Neural cell (in vitro differentiated cells): ENCODE results near the gene SARNP.
A peak's percentile ranks its signal among the peaks of the same experiment; 100 is the strongest.

Experiments used
- EP300 ChIP-seq: fragments of 450-650 bp; conservative IDR thresholded peaks from 2 replicates; pipeline ENCODE4 v1.6.1; 2014; ENCODE audit warnings: antibody characterized with exemption, mild to moderate bottlenecking, moderate library complexity; ENCODE audit not compliant: poor library complexity, severe bottlenecking
- EZH2 ChIP-seq: fragments of 200-600, 300-800 bp; shearing (Covaris generic), sonication (generic); IDR thresholded peaks from 2 replicates; pipeline ENCODE4 v1.6.1; 2014; ENCODE audit warnings: antibody characterized with exemption, low read length, borderline replicate concordance, mild to moderate bottlenecking; ENCODE audit not compliant: insufficient read depth, poor library complexity, severe bottlenecking
- MXI1 ChIP-seq: fragments of 450-650 bp; conservative IDR thresholded peaks from 2 replicates; pipeline ENCODE4 v1.6.1; 2014; ENCODE audit warnings: antibody characterized with exemption, mild to moderate bottlenecking; ENCODE audit not compliant: poor library complexity, severe bottlenecking
- POLR2AphosphoS5 ChIP-seq: IDR thresholded peaks from 2 replicates; pipeline ENCODE4 v1.6.1; 2012
- RAD21 ChIP-seq: fragments of 450-650 bp; conservative IDR thresholded peaks from 2 replicates; pipeline ENCODE4 v1.6.1; 2014; ENCODE audit warnings: antibody characterized with exemption, mild to moderate bottlenecking, moderate library complexity
- SMC3 ChIP-seq: fragments of 450-650 bp; conservative IDR thresholded peaks from 2 replicates; pipeline ENCODE4 v1.6.1; 2014; ENCODE audit warnings: antibody characterized with exemption, mild to moderate bottlenecking, moderate library complexity; ENCODE audit not compliant: poor library complexity
- TAF1 ChIP-seq: IDR thresholded peaks from 2 replicates; pipeline ENCODE4 v1.6.1; 2012; ENCODE audit warnings: low read depth
- TF ChIP-seq, protein P1 (sequence below): fragments of 450-650 bp; IDR thresholded peaks from 2 replicates; pipeline ENCODE4 v1.5.1; 2014; ENCODE audit warnings: antibody characterized with exemption, mild to moderate bottlenecking, moderate library complexity; ENCODE audit not compliant: poor library complexity, severe bottlenecking
- TF ChIP-seq, protein P2 (sequence below): IDR thresholded peaks from 2 replicates; pipeline ENCODE4 v1.6.1; 2012; ENCODE audit warnings: borderline replicate concordance

- TF ChIP-seq, protein P1, sequence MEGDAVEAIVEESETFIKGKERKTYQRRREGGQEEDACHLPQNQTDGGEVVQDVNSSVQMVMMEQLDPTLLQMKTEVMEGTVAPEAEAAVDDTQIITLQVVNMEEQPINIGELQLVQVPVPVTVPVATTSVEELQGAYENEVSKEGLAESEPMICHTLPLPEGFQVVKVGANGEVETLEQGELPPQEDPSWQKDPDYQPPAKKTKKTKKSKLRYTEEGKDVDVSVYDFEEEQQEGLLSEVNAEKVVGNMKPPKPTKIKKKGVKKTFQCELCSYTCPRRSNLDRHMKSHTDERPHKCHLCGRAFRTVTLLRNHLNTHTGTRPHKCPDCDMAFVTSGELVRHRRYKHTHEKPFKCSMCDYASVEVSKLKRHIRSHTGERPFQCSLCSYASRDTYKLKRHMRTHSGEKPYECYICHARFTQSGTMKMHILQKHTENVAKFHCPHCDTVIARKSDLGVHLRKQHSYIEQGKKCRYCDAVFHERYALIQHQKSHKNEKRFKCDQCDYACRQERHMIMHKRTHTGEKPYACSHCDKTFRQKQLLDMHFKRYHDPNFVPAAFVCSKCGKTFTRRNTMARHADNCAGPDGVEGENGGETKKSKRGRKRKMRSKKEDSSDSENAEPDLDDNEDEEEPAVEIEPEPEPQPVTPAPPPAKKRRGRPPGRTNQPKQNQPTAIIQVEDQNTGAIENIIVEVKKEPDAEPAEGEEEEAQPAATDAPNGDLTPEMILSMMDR: no peak
- TF ChIP-seq, protein P2, sequence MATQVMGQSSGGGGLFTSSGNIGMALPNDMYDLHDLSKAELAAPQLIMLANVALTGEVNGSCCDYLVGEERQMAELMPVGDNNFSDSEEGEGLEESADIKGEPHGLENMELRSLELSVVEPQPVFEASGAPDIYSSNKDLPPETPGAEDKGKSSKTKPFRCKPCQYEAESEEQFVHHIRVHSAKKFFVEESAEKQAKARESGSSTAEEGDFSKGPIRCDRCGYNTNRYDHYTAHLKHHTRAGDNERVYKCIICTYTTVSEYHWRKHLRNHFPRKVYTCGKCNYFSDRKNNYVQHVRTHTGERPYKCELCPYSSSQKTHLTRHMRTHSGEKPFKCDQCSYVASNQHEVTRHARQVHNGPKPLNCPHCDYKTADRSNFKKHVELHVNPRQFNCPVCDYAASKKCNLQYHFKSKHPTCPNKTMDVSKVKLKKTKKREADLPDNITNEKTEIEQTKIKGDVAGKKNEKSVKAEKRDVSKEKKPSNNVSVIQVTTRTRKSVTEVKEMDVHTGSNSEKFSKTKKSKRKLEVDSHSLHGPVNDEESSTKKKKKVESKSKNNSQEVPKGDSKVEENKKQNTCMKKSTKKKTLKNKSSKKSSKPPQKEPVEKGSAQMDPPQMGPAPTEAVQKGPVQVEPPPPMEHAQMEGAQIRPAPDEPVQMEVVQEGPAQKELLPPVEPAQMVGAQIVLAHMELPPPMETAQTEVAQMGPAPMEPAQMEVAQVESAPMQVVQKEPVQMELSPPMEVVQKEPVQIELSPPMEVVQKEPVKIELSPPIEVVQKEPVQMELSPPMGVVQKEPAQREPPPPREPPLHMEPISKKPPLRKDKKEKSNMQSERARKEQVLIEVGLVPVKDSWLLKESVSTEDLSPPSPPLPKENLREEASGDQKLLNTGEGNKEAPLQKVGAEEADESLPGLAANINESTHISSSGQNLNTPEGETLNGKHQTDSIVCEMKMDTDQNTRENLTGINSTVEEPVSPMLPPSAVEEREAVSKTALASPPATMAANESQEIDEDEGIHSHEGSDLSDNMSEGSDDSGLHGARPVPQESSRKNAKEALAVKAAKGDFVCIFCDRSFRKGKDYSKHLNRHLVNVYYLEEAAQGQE: peak; percentile 64
- TF ChIP-seq RAD21 (no peak), EZH2 (no peak), EP300 (no peak), POLR2AphosphoS5 (peak; percentile 91), SMC3 (no peak), TAF1 (peak; percentile 96), MXI1 (peak; percentile 86)
Measured at GRCh38 chr12:55817345-55818139, at the start of gene SARNP, which contains the start of gene ORMDL2.
